Neural crest cell (in vitro differentiated cells): ENCODE measurements around the gene MS4A10. TPM values are rescaled to one million over a fixed set of nuclear protein-coding genes. Genes with fewer than 3 reads are reported as not detected.
A peak's percentile ranks its signal among the peaks of the same experiment; 100 is the strongest.

Experiments used
- DNase-seq: peaks from one replicate; pipeline ENCODE4 v3.0.0; 2021; ENCODE audit warnings: low read depth, mixed read lengths, low spot score
- H3K27ac Mint-ChIP-seq: one replicate; pipeline ENCODE4 v1.8.0; 2021; ENCODE audit warnings: mild to moderate bottlenecking, mixed read lengths; ENCODE audit not compliant: unreplicated experiment
- H3K27me3 Mint-ChIP-seq: 2 replicates; pipeline ENCODE4 v1.8.0; 2021; ENCODE audit warnings: low read depth, mild to moderate bottlenecking, mixed read lengths
- H3K36me3 Mint-ChIP-seq: 2 replicates; pipeline ENCODE4 v1.8.0; 2021; ENCODE audit warnings: low read depth, mild to moderate bottlenecking, mixed read lengths
- H3K4me1 Mint-ChIP-seq: 2 replicates; pipeline ENCODE4 v1.8.0; 2021; ENCODE audit warnings: mixed read lengths
- H3K4me3 Mint-ChIP-seq: one replicate; pipeline ENCODE4 v1.8.0; 2021; ENCODE audit warnings: mild to moderate bottlenecking, mixed read lengths
- H3K9me3 Mint-ChIP-seq: 2 replicates; pipeline ENCODE4 v1.8.0; 2021; ENCODE audit warnings: mixed read lengths
- total RNA-seq: library from RNA; stranded (reverse); gene quantifications from 2 replicates; pipeline ENCODE4 v1.2.1, GENCODE V29; 2021
- TF ChIP-seq, protein P1 (sequence below): fragments of 200-600 bp; sonication (generic); conservative IDR thresholded peaks from 2 replicates; pipeline ENCODE4 v1.5.0; 2021; ENCODE audit warnings: antibody characterized with exemption, mild to moderate bottlenecking

Gene MS4A10
- total RNA-seq, 1 donor from 2014 or later: not detected

DNA sequence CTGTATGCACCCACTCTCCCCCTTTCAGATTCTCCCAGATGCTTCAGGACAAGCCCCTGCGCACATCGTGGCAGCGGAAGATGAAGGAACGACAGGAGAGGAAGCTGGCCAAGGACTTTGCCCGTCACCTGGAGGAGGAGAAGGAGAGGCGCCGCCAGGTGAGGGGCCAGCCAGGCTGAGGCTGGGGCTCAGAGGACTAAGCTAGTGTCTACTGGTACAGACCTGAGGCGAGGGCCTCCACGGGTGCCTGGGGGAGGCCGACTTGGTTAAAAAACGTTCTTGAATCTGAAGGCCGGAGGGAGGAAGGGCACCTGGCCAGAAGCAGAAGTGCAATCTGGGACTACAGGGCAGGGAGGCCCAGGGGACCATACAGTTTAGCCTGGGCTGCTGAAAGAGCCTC lies 62.8 kb downstream of the MS4A10 start:
- TF ChIP-seq, protein P1, sequence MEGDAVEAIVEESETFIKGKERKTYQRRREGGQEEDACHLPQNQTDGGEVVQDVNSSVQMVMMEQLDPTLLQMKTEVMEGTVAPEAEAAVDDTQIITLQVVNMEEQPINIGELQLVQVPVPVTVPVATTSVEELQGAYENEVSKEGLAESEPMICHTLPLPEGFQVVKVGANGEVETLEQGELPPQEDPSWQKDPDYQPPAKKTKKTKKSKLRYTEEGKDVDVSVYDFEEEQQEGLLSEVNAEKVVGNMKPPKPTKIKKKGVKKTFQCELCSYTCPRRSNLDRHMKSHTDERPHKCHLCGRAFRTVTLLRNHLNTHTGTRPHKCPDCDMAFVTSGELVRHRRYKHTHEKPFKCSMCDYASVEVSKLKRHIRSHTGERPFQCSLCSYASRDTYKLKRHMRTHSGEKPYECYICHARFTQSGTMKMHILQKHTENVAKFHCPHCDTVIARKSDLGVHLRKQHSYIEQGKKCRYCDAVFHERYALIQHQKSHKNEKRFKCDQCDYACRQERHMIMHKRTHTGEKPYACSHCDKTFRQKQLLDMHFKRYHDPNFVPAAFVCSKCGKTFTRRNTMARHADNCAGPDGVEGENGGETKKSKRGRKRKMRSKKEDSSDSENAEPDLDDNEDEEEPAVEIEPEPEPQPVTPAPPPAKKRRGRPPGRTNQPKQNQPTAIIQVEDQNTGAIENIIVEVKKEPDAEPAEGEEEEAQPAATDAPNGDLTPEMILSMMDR: no peak

DNA sequence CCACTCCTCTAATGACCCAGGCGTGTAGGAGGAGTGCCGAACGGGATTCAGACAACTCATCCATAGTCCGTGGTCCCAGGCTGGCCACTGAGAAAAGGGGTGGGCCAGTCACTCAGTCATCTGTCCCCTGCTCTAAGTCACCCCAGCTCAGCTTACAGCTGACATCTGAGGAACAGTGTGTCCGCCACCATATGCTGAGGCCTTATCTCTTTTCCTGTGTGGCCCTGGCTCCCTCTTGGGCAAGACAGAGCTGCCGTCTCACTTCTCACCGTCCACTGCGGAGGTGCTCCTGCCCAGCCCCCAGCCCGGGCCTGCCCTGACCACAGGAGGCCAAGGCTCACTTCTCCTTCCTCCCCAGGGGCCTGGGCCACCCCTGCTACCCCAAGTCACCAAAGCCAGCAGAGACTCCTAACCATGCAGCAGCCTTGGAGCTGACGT lies 63.6 kb downstream of the MS4A10 start:
- H3K27ac Mint-ChIP-seq: peak overlapping the region; percentile 62
- H3K4me1 Mint-ChIP-seq: peaks cover 18% of the 10 kb centered on the region
- DNase-seq: no peak
- H3K27me3 Mint-ChIP-seq: no peaks in the 10 kb centered on the region
- no peak overlapping the region for H3K4me3 Mint-ChIP-seq
- TF ChIP-seq, protein P1: no peak
- H3K9me3 Mint-ChIP-seq: no peaks in the 10 kb centered on the region
- H3K36me3 Mint-ChIP-seq: no peaks in the 10 kb centered on the region

More for the DNA sequence above, 62.8 kb downstream of the MS4A10 start:
- no peaks in the 10 kb centered on the region for H3K27me3 Mint-ChIP-seq
- no peak overlapping the region for H3K27ac Mint-ChIP-seq
- H3K4me3 Mint-ChIP-seq: no peak overlapping the region
- no peaks in the 10 kb centered on the region for H3K9me3 Mint-ChIP-seq
- H3K36me3 Mint-ChIP-seq: no peaks in the 10 kb centered on the region
- peaks cover 26% of the 10 kb centered on the region for H3K4me1 Mint-ChIP-seq
- no peak for DNase-seq

DNA sequence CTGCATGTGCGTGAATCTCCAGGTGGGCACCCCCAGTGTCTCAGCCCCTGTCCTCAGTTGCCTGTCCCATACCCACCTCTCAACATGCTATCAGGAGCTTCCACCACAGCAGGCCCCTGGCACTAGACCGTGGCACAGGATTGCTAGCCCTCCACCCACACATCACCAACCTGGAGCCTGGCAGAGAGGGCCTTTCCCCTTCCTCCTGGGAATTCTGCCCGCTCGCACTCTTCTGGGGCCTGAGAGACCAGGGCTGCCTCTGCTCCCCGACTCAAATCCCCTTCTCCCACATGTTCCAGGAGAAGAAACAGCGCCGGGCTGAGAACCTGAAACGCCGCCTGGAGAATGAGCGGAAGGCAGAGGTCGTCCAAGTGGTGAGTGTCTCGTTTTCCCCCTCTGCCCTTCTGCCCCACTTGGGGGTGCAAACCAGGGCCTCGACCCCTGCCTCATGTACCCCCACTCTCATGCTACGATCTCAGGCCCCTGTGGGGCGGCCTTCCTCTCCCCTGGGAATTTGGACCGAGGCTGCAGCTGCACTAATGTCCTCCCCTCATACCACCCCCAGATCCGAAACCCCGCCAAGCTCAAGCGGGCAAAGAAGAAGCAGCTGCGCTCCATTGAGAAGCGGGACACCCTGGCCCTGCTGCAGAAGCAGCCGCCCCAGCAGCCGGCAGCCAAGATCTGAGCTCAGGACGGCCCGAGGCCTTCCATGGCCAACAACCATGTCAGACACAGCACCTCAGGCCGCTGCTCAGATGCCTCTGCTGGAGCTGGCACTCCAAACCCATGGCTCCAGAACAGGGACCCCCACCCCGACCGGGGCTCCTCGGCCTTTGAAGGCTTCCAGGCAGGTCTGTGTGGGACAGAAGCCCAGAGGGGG lies 64.7 kb downstream of the MS4A10 start:
- H3K4me3 Mint-ChIP-seq: no peak overlapping the region
- no peak overlapping the region for H3K27ac Mint-ChIP-seq
- TF ChIP-seq, protein P1: no peak
- H3K4me1 Mint-ChIP-seq: peaks cover 7% of the 10 kb centered on the region
- no peaks in the 10 kb centered on the region for H3K9me3 Mint-ChIP-seq
- H3K27me3 Mint-ChIP-seq: no peaks in the 10 kb centered on the region
- DNase-seq: no peak
- H3K36me3 Mint-ChIP-seq: no peaks in the 10 kb centered on the region

Other genes with a start within 250 kb of the MS4A10 start
- not detected in 2 replicates for gene MS4A8, start 85.7 kb upstream of the MS4A10 start, total RNA-seq
- not detected in 2 replicates for gene MS4A18, start 60.6 kb upstream of the MS4A10 start, total RNA-seq
- gene MS4A15, start 28.5 kb upstream of the MS4A10 start, total RNA-seq: not detected in 2 replicates
- 41.6 and 44.3 TPM in 2 replicates for gene CCDC86, start 56.8 kb downstream of the MS4A10 start, total RNA-seq
- 0.16 and 0.32 TPM in 2 replicates for gene PTGDR2, start 70.6 kb downstream of the MS4A10 start, total RNA-seq
- gene ZP1, start 82.2 kb downstream of the MS4A10 start, total RNA-seq: not detected in 2 replicates
- gene PRPF19, start 121.3 kb downstream of the MS4A10 start, total RNA-seq: 183 and 189 TPM in 2 replicates
- 64.4 and 65.6 TPM in 2 replicates for gene TMEM109, start 128.8 kb downstream of the MS4A10 start, total RNA-seq
- 195 and 216 TPM in 2 replicates for gene TMEM132A, start 139.1 kb downstream of the MS4A10 start, total RNA-seq
- 7.4 and 10.4 TPM in 2 replicates for gene SLC15A3, start 166.8 kb downstream of the MS4A10 start, total RNA-seq
- 0.30 and 0.39 TPM in 2 replicates for gene CD6, start 186.3 kb downstream of the MS4A10 start, total RNA-seq